Activated CD8-positive, alpha-beta memory T cell treated with anti-CD3 and anti-CD28 coated beads for 48 hours (primary cell): Measurements from ENCODE around the gene ABLIM1.
A peak's percentile ranks its signal among the peaks of the same experiment; 100 is the strongest.
"Not testable (repeated sequence)": the region's sequence is repeated elsewhere in the genome, so short reads cannot be mapped to it uniquely, and the experiment has no call there.

Source experiments
- DNase-seq, 3 experiments: peaks; one replicate each; pipeline ENCODE4 v3.0.0-alpha.2; 2020; ENCODE audit warnings: low read depth in 2 of 3, low spot score in 2 of 3

The ABLIM1 gene

GRCh38 chr10:114658175-114658574, at the start of gene ABLIM1:
Gene ABLIM1, minus strand, starts transcription at chr10:114658275. Its CDS starts 75 bp downstream, at chr10:114658200.
- DNase-seq, result no peak

- DNase-seq, result no peak
Observed at GRCh38 chr10:114706458-114707055, 48.5 kb upstream of the ABLIM1 start.

GRCh38 chr10:114704679-114705078, 46.6 kb upstream of the ABLIM1 start:
- DNase-seq, result no peak

- no peak for DNase-seq
Observed at GRCh38 chr10:114703377-114704107, 45.5 kb upstream of the ABLIM1 start.

- no peak for DNase-seq
Observed at GRCh38 chr10:114698271-114699061, 40.4 kb upstream of the ABLIM1 start.

GRCh38 chr10:114697061-114697598, 39.1 kb upstream of the ABLIM1 start:
- DNase-seq, result no peak

GRCh38 chr10:114696301-114696700, 38.2 kb upstream of the ABLIM1 start:
- DNase-seq, result not testable (repeated sequence)

GRCh38 chr10:114694752-114695151, 36.7 kb upstream of the ABLIM1 start:
- peak in 1 of 3 experiments; percentile 21 for DNase-seq

GRCh38 chr10:114694062-114694461, 36.0 kb upstream of the ABLIM1 start:
- DNase-seq, result no peak

- no peak for DNase-seq
Observed at GRCh38 chr10:114691442-114691941, 33.4 kb upstream of the ABLIM1 start.

GRCh38 chr10:114688786-114689185, 30.7 kb upstream of the ABLIM1 start:
- no peak for DNase-seq

- no peak for DNase-seq
Observed at GRCh38 chr10:114687459-114687858, 29.4 kb upstream of the ABLIM1 start.

GRCh38 chr10:114686013-114686412, 27.9 kb upstream of the ABLIM1 start:
- DNase-seq, result no peak

GRCh38 chr10:114685456-114685855, 27.4 kb upstream of the ABLIM1 start:
- no peak for DNase-seq

GRCh38 chr10:114684822-114685209, 26.7 kb upstream of the ABLIM1 start:
- DNase-seq, result no peak

- DNase-seq, result no peak
Observed at GRCh38 chr10:114684084-114684821, 26.2 kb upstream of the ABLIM1 start.

- no peak for DNase-seq
Observed at GRCh38 chr10:114683593-114683992, 25.5 kb upstream of the ABLIM1 start.

- DNase-seq, result no peak
Observed at GRCh38 chr10:114683162-114683561, 25.1 kb upstream of the ABLIM1 start.

- DNase-seq, result no peak
Observed at GRCh38 chr10:114682532-114682931, 24.5 kb upstream of the ABLIM1 start.

GRCh38 chr10:114682121-114682520, 24.0 kb upstream of the ABLIM1 start:
- DNase-seq, result no peak

GRCh38 chr10:114681542-114681941, 23.5 kb upstream of the ABLIM1 start:
- DNase-seq, result no peak
